ENCODE data around the gene CHSY1.

Gene CHSY1

DNA sequence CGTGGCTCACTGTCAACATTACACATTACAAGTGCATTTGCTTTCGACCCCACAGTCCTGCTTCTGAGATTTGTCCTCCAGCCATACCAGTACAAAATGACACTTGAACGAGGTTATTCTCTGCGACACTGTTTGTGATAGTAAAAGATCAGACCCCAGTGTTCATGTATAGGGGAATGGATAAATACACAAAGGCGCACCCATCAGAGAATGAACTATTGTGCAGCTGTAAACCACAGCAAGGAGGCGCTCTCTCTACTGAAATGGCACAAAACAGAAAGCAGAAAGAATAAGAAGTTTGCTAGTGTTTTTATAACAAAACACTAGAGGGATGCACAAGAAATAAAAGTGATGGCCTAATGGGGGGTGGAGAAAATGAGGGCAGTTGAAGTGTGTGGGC, 4.9 kb upstream of the CHSY1 start:
- DNase-seq (ENCODE audit: low read depth) = no peak
- TF ChIP-seq, protein P1, sequence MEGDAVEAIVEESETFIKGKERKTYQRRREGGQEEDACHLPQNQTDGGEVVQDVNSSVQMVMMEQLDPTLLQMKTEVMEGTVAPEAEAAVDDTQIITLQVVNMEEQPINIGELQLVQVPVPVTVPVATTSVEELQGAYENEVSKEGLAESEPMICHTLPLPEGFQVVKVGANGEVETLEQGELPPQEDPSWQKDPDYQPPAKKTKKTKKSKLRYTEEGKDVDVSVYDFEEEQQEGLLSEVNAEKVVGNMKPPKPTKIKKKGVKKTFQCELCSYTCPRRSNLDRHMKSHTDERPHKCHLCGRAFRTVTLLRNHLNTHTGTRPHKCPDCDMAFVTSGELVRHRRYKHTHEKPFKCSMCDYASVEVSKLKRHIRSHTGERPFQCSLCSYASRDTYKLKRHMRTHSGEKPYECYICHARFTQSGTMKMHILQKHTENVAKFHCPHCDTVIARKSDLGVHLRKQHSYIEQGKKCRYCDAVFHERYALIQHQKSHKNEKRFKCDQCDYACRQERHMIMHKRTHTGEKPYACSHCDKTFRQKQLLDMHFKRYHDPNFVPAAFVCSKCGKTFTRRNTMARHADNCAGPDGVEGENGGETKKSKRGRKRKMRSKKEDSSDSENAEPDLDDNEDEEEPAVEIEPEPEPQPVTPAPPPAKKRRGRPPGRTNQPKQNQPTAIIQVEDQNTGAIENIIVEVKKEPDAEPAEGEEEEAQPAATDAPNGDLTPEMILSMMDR (conservative IDR thresholded peaks at IDR 0.05; ENCODE audit: low read length) = peak; percentile 39

DNA sequence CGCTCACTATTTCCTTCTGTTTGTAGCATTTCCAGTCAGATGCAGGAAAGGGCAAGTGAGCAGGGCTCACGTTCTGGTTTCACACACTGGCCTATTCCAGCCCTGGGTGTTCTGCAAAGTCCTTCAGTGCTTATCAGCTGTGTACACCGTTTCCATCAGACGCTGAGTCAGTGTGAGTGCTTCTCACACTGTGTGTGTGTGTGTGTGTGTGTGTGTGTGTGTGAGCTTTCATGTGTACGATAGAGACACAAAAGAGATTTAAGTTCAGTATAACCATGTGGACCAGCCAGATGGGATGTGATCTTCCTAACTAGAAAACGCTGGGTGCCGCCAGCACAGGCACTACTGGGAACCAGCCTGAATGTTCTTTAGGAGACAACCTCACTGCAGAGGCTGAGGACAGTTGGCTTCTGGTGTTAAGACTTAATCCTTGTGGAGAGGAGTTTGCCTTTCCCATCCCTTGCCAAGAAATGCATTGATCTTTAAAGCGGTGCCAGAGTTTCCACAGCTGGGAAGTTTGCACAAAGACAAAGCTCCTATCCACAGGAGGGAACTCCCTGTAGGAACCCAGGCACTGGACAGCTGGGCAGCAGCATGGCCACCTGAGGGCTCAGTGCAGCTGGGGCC, 3.9 kb upstream of the CHSY1 start:
- TF ChIP-seq, protein P1 (conservative IDR thresholded peaks at IDR 0.05; ENCODE audit: low read length) = no peak
- H3K4me3 ChIP-seq (ENCODE audit: low read length) = no peak overlapping the region
- DNase-seq (ENCODE audit: low read depth) = no peak

More for the DNA sequence above, 4.9 kb upstream of the CHSY1 start:
- H3K4me3 ChIP-seq (ENCODE audit: low read length) = no peak overlapping the region

DNA sequence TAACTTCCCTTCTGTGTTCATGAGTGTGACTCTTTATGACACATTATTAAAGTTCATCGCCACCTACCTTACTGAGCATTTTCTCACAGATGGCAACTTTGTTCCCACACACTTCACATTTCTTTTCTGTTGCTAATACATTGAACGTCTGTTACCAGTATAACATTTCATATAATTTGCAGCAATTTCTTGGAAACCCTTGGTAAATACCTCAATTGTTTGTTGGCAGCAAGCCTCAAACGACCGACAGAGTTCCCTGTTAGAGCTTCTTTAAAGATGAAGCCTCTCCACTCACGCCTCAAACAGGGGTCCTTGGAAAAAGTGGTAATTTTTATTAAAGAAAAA, 3.2 kb upstream of the CHSY1 start:
- DNase-seq (ENCODE audit: low read depth) = peak; percentile 49
- no peak overlapping the region for H3K4me3 ChIP-seq (ENCODE audit: low read length)
- TF ChIP-seq, protein P1 (conservative IDR thresholded peaks at IDR 0.05; ENCODE audit: low read length) = no peak

- no peak for DNase-seq (ENCODE audit: low read depth)
- no peak overlapping the region for H3K4me3 ChIP-seq (ENCODE audit: low read length)
- TF ChIP-seq, protein P1 (conservative IDR thresholded peaks at IDR 0.05; ENCODE audit: low read length) = no peak
Observed at GRCh38 chr15:101254157-101255050, 2.6 kb upstream of the CHSY1 start.

DNA sequence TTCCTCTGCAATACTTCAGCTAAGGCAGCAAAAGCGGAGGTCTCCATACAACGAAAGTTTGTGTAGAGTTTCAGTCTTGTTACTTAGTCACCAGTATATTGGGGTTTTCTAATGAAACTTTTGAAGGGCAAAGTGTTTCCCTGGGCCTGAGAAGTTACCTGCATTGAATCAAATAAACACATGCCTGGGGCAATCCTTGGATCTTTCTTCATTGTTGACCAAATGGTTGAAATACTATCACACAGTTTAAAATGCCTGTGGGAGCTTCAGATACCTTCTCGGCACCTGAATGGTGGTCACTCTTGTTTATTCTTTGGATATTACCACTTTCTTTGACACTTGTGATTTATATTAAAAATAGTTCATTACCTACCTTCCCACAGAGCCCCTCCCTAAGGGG, 988 bp upstream of the CHSY1 start:
- no peak for DNase-seq (ENCODE audit: low read depth)
- peak overlapping the region; percentile 55 for H3K4me3 ChIP-seq (ENCODE audit: low read length)

DNA sequence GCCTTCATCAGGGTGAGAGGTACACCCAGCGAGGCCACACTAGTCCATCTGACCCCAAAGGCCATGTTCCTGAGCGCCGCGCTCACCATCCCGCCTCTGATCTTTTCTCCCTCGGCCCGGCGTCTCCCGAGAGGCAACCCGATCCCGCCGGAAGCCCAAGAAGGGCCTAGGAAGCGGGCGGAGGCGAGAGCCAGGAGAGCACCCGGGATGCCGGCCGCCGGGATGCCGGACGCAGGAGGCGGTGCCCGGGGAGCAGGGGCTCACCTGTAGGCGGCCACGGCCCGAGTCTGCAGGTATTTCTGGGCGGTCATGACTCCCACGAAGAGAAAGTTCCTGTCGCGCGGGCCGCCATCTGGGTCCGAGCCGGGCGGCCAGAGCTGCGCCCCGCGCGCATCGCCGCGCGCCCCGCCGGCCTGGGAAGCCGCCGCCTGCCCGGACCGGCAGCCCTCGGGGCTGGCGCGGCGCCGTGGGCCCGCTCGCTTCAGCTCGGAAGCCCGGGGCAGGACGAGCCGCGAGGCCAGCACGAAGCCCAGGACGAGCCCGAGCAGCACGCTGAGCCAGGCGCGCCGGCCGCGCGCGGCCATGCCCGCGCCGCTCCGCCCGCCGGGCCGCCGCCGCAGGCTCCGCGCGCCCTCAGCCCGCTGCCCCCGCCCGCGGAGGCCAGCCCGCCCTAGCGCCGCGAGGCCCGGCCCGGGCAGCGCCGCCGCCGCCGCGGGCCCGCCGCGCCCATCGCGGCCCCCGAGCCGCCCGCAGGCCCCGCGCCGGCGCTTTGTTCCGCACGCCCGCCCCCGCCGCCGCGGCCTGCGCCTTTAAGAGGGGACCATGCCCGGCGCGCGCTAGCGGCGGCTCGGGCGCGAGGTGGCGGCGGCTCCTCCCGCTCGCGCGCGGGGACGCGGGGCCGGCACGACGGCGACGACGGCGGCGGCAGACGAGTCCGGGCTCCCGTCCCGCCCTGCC, 697 bp downstream of the CHSY1 start:
- TF ChIP-seq, protein P1 (conservative IDR thresholded peaks at IDR 0.05; ENCODE audit: low read length) = no peak
- no peak for DNase-seq (ENCODE audit: low read depth)
- peak overlapping the region; percentile 86 for H3K4me3 ChIP-seq (ENCODE audit: low read length)

More for the DNA sequence above, 988 bp upstream of the CHSY1 start:
- TF ChIP-seq, protein P1 (conservative IDR thresholded peaks at IDR 0.05; ENCODE audit: low read length) = no peak
